SK-N-DZ (cell line): Measurements from ENCODE around the gene LRP5.
A peak's percentile ranks its signal among the peaks of the same experiment; 100 is the strongest.
"Not testable (repeated sequence)": the region's sequence is repeated elsewhere in the genome, so short reads cannot be mapped to it uniquely, and the experiment has no call there.

Experiments
- DNase-seq: peaks from one replicate; pipeline ENCODE4 v3.0.0-alpha.2; 2015; ENCODE audit warnings: low spot score

Gene LRP5

GRCh38 chr11:68440224-68440623 lies 127.8 kb downstream of the LRP5 start:
- no peak for DNase-seq

GRCh38 chr11:68441466-68442230 lies 129.3 kb downstream of the LRP5 start:
- peak; percentile 67 for DNase-seq

- DNase-seq: no peak
Measured at GRCh38 chr11:68442433-68442832, 130.0 kb downstream of the LRP5 start.

GRCh38 chr11:68444566-68444965 lies 132.2 kb downstream of the LRP5 start:
- DNase-seq: no peak

- no peak for DNase-seq
Measured at GRCh38 chr11:68445531-68446035, 133.2 kb downstream of the LRP5 start.

GRCh38 chr11:68446046-68446725 lies 133.8 kb downstream of the LRP5 start:
- DNase-seq: no peak

GRCh38 chr11:68447015-68447801 lies 134.8 kb downstream of the LRP5 start:
- DNase-seq: peak; percentile 68

GRCh38 chr11:68447914-68448313 lies 135.5 kb downstream of the LRP5 start:
- DNase-seq: not testable (repeated sequence)

GRCh38 chr11:68448604-68449011 lies 136.2 kb downstream of the LRP5 start:
- DNase-seq: no peak

GRCh38 chr11:68449951-68450350 lies 137.6 kb downstream of the LRP5 start:
- no peak for DNase-seq

GRCh38 chr11:68450711-68451110 lies 138.3 kb downstream of the LRP5 start:
- no peak for DNase-seq

- no peak for DNase-seq
Measured at GRCh38 chr11:68454767-68455166, 142.4 kb downstream of the LRP5 start.

- no peak for DNase-seq
Measured at GRCh38 chr11:68455485-68455884, 143.1 kb downstream of the LRP5 start.

GRCh38 chr11:68457216-68457897 lies 145.0 kb downstream of the LRP5 start:
- DNase-seq: no peak

GRCh38 chr11:68457898-68458249 lies 145.5 kb downstream of the LRP5 start:
- DNase-seq: no peak

- DNase-seq: not testable (repeated sequence)
Measured at GRCh38 chr11:68458340-68458739, 145.9 kb downstream of the LRP5 start.

- peak; percentile 100 for DNase-seq
Measured at GRCh38 chr11:68459886-68460740, 147.7 kb downstream of the LRP5 start.

- DNase-seq: no peak
Measured at GRCh38 chr11:68460741-68461574, 148.6 kb downstream of the LRP5 start, which contains the start of gene PPP6R3. Gene PPP6R3, plus strand, starts transcription at chr11:68460752. Its CDS starts 76,913 bp downstream, at chr11:68537665.

- DNase-seq: no peak
Measured at GRCh38 chr11:68461575-68461917, 149.2 kb downstream of the LRP5 start.

- no peak for DNase-seq
Measured at GRCh38 chr11:68463714-68464113, 151.3 kb downstream of the LRP5 start.
